GM12878 (cell line): Measurements from ENCODE around the gene LRRC4B. TPM values are rescaled to one million over a fixed set of nuclear protein-coding genes. Genes with fewer than 3 reads are reported as not detected.

Experiments
- ATAC-seq: fragments of 200-7000 bp; cut with Tn5 transposase; 3 replicates; pipeline ENCODE4 v1.9.1; 2020; ENCODE audit warnings: mild to moderate bottlenecking, moderate library complexity
- BruUV-seq: library from RNA; stranded (reverse); fragments of 400-500 nt; replicated peaks from 2 replicates; lab custom pipeline; 2021; lab: Mats Ljungman, UMichigan
- CTCF ChIA-PET: fragments of 300-600 bp; sonication (Branson Sonifier 250); formaldehyde crosslinking; extraction: SDS; loops from one replicate; lab custom pipeline; 2021; ENCODE audit warnings: inconsistent platforms; lab: Yijun Ruan, JAX
- POLR2A ChIA-PET: fragments of 350-600 bp; formaldehyde crosslinking; extraction: SDS; loops from one replicate; lab custom pipeline; 2021; ENCODE audit warnings: inconsistent platforms; lab: Charles Lee
- RAD21 ChIA-PET: fragments of 300-600 bp; sonication (Branson Sonifier 250); formaldehyde crosslinking; loops from one replicate; lab custom pipeline; 2023; ENCODE audit warnings: antibody characterized with exemption; ENCODE audit not compliant: unreplicated experiment; lab: Charles Lee
- SMC1A ChIA-PET: fragments of 300-600 bp; sonication (Branson Sonifier 250); formaldehyde crosslinking; loops from one replicate; lab custom pipeline; 2023; ENCODE audit not compliant: unreplicated experiment, uncharacterized antibody; lab: Charles Lee
- DNase-seq: peaks from one replicate; pipeline ENCODE4 v3.0.0-alpha.2; 2011; ENCODE audit warnings: low read depth, low spot score
- FAIRE-seq: peaks from 3 replicates; lab custom pipeline; 2011; peaks lifted over from hg19 to GRCh38; lab: Jason Lieb, UNC
- H2AFZ ChIP-seq: 2 replicates; pipeline ENCODE4 v1.6.0; 2011; ENCODE audit warnings: low read depth, low read length, control low read depth; ENCODE audit not compliant: control insufficient read depth
- H3K27ac ChIP-seq: 2 replicates; pipeline ENCODE4 v1.5.1; 2011; ENCODE audit warnings: control low read depth; ENCODE audit not compliant: control insufficient read depth, insufficient read depth
- H3K27me3 ChIP-seq, 2 experiments: replicated peaks in 1 of 2; 2 replicates each; pipeline versions ENCODE4 v1.6.0 to v1.6.1; 2011; ENCODE audit warnings: low read length in 1 of 2; ENCODE audit not compliant: control insufficient read depth in 2 of 2, insufficient read depth in 2 of 2
- H3K36me3 ChIP-seq, 2 experiments: 2 replicates each; pipeline ENCODE4 v1.5.1; 2011; ENCODE audit warnings: low read length in 1 of 2; ENCODE audit not compliant: control insufficient read depth in 2 of 2, insufficient read depth in 2 of 2
- H3K4me1 ChIP-seq: 2 replicates; pipeline ENCODE4 v1.6.1; 2011; ENCODE audit warnings: mild to moderate bottlenecking, low read length, moderate library complexity, mixed read lengths; ENCODE audit not compliant: control insufficient read depth, insufficient read depth
- H3K4me2 ChIP-seq: 2 replicates; pipeline ENCODE4 v1.6.0; 2011; ENCODE audit warnings: control low read depth; ENCODE audit not compliant: control insufficient read depth, insufficient read depth
- H3K4me3 ChIP-seq: fragments of 200-600 bp; sonication (generic); 2 replicates; pipeline ENCODE4 v1.5.1; 2016
- H3K79me2 ChIP-seq: 2 replicates; pipeline ENCODE4 v1.6.0; 2011; ENCODE audit warnings: low read length; ENCODE audit not compliant: control insufficient read depth, insufficient read depth
- H3K9ac ChIP-seq: 2 replicates; pipeline ENCODE4 v1.8.0; 2011; ENCODE audit warnings: low read length, control low read depth, mixed read lengths; ENCODE audit not compliant: control insufficient read depth, insufficient read depth
- H3K9me3 ChIP-seq: replicated peaks from 3 replicates; pipeline ENCODE4 v1.5.1; 2011; ENCODE audit warnings: mild to moderate bottlenecking, low read length; ENCODE audit not compliant: control insufficient read depth, insufficient read depth
- H4K20me1 ChIP-seq: 2 replicates; pipeline ENCODE4 v1.6.0; 2011; ENCODE audit not compliant: control insufficient read depth, insufficient read depth
- ATF7 ChIP-seq: fragments of 450-650 bp; IDR thresholded peaks from 2 replicates; pipeline ENCODE4 v1.6.1; 2016; ENCODE audit warnings: low read depth, mild to moderate bottlenecking
- CBX5 ChIP-seq: sonication (generic); IDR thresholded peaks from 2 replicates; pipeline ENCODE4 v1.6.1; 2016; ENCODE audit warnings: low read depth, moderate library complexity, mild to moderate bottlenecking, inconsistent platforms
- CHD1 ChIP-seq: IDR thresholded peaks from 2 replicates; pipeline ENCODE4 v1.6.1; 2012; ENCODE audit warnings: low read depth, low read length, improper control_type of control experiment
- CHD4 ChIP-seq: fragments of 200-600 bp; sonication (generic); IDR thresholded peaks from 2 replicates; pipeline ENCODE4 v1.6.1; 2016; ENCODE audit warnings: mild to moderate bottlenecking
- KAT2A ChIP-seq: conservative IDR thresholded peaks from 2 replicates; pipeline ENCODE4 v1.6.1; 2011; ENCODE audit warnings: low read depth, low read length; ENCODE audit not compliant: control insufficient read depth
- MTA2 ChIP-seq: fragments of 450-650 bp; IDR thresholded peaks from 2 replicates; pipeline ENCODE4 v1.6.1; 2016; ENCODE audit warnings: low read depth, mild to moderate bottlenecking, moderate library complexity
- NFYA ChIP-seq: IDR thresholded peaks from 2 replicates; pipeline ENCODE4 v1.6.1; 2011; ENCODE audit warnings: low read depth, mild to moderate bottlenecking, low read length, improper control_type of control experiment, borderline replicate concordance
- NRF1 ChIP-seq: conservative IDR thresholded peaks from 2 replicates; pipeline ENCODE4 v1.6.1; 2011; ENCODE audit warnings: mild to moderate bottlenecking, low read depth, low read length, improper control_type of control experiment
- RBBP5 ChIP-seq: fragments of 200-600 bp; sonication (generic); conservative IDR thresholded peaks from 2 replicates; pipeline ENCODE4 v1.6.1; 2016
- SMC3 ChIP-seq: IDR thresholded peaks from 2 replicates; pipeline ENCODE4 v1.6.1; 2011; ENCODE audit warnings: low read length, improper control_type of control experiment, borderline replicate concordance
- SUZ12 ChIP-seq: fragments of 200-600 bp; sonication (generic); IDR thresholded peaks from one replicate; pipeline ENCODE4 v1.6.1; 2018; ENCODE audit warnings: antibody characterized with exemption, mild to moderate bottlenecking; ENCODE audit not compliant: unreplicated experiment
- YY1 ChIP-seq: IDR thresholded peaks from 2 replicates; pipeline ENCODE4 v1.6.1; 2011; ENCODE audit warnings: low read depth, mild to moderate bottlenecking, low read length
- WGBS: methylation state at CpG from one replicate; pipeline ENCODE4 v1.1.6; 2016; ENCODE audit warnings: low lambda C conversion rate; ENCODE audit not compliant: insufficient replicate concordance, insufficient coverage; ENCODE audit errors: missing lambda C conversion rate; 5-methylcytosine and 5-hydroxymethylcytosine counted together
- in situ Hi-C: fragments of 300-500 bp; cut with MboI; formaldehyde crosslinking; loops from 9 replicates; pipeline ENCODE4 v1.14.3; 2018; ENCODE audit warnings: mixed read lengths
- intact Hi-C: fragments of 100-400 bp; cut with micrococcal nuclease; formaldehyde crosslinking; loops from one replicate; pipeline ENCODE4 v1.14.2; 2022; ENCODE audit not compliant: unreplicated experiment
- polyA plus RNA-seq, 11 experiments: library from polyadenylated mRNA; depleted of rRNA in 4 of 11; unstranded in 6 of 11; stranded (reverse) in 5 of 11; fragments of >200 nt; fragmentation: Nextera tagmentation in 4 of 11; fragmentation: Illumina TruSeq in 1 of 11; extraction: Ambion mirVana in 4 of 11; extraction: Trizol in 1 of 11; gene quantifications; 1 replicate in 1 of 11; 2 replicates in 10 of 11; pipeline versions ENCODE4 v1.2.1 to v1.2.3, GENCODE V29; 2011 to 2016; ENCODE audit warnings: inconsistent platforms in 2 of 11, missing spikeins in 2 of 11, low read depth in 1 of 11
- total RNA-seq, 4 experiments: library from RNA; depleted of rRNA in 3 of 4; stranded (reverse); fragments of >200 nt in 3 of 4; fragmentation: Illumina TruSeq in 1 of 4; extraction: Trizol in 1 of 4; gene quantifications; 2 replicates each; pipeline versions ENCODE4 v1.2.1 to v1.2.3, GENCODE V29; 2013 to 2021
- TF ChIP-seq, protein P1 (sequence below): IDR thresholded peaks from 2 replicates; pipeline ENCODE4 v1.6.1; 2011; ENCODE audit warnings: mild to moderate bottlenecking, low read depth, low read length, moderate library complexity; ENCODE audit not compliant: insufficient replicate concordance
- TF ChIP-seq, protein P2 (sequence below): fragments of 450-650 bp; IDR thresholded peaks from 2 replicates; pipeline ENCODE4 v1.6.1; 2016; ENCODE audit warnings: mild to moderate bottlenecking
- TF ChIP-seq, protein P3 (sequence below): fragments of 450-650 bp; IDR thresholded peaks from 2 replicates; pipeline ENCODE4 v1.6.1; 2018; ENCODE audit warnings: borderline replicate concordance, mild to moderate bottlenecking; ENCODE audit not compliant: partially characterized antibody
- TF ChIP-seq, protein P4 (sequence below), 3 experiments: IDR thresholded peaks in 2 of 3; conservative IDR thresholded peaks in 1 of 3; 2 replicates each; pipeline ENCODE4 v1.5.1; 2011; ENCODE audit warnings: low read depth in 3 of 3, low read length in 3 of 3, mild to moderate bottlenecking in 3 of 3, control low read depth in 2 of 3, moderate library complexity in 2 of 3, inconsistent platforms in 1 of 3, mixed read lengths in 1 of 3; ENCODE audit not compliant: control insufficient read depth in 2 of 3, insufficient read depth in 1 of 3; ENCODE audit errors: extremely low read depth in 1 of 3

LRRC4B gene
- total and polyA plus RNA-seq, 10 of the 15 experiments (the other 5 are each of a cell fraction or from before 2014, with no cell fraction given): 0.14 TPM; not detected in 9

DNA sequence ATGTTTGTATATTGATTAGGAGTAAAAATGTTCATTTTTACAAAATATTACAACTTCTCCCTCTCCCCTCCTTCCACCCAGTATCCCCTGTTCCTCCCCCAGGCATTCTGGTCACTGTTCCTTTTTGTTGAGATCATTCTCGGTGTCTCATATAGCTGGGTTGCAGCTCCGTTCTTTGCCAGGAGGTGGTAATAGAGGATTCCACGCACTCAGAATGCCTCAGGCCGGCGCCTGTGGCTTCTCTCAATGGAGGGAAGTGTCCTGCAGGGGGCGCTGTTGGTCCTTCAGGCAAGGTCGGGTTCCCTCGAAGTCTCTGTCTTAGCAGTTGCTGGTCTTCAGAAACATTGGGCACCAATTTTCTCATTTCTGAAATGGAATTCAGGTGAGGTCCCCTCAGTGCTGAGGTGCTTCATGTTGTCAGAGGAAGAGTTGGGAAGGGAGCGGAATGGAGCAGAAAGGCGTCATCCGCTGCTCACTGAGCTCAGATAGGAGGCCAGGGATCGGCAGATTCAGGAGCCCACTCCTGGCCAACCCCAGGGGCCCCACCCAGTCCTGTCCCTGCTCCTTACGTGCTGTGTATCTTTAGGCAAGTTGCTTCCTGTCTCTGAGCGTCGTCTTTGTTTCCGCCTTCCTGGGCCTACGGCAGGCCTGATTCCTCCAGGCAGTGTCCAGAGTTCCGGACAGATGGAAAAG lies 81.3 kb downstream of the LRRC4B start:
- in situ Hi-C loops: no loop called here
- SMC1A ChIA-PET: interaction anchor here (1.2 kb wide), 1 partner anchor 57 kb away, joined by 3 read pairs; no protein-coding TSS in a partner anchor
- no peak for FAIRE-seq
- TF ChIP-seq, protein P1, sequence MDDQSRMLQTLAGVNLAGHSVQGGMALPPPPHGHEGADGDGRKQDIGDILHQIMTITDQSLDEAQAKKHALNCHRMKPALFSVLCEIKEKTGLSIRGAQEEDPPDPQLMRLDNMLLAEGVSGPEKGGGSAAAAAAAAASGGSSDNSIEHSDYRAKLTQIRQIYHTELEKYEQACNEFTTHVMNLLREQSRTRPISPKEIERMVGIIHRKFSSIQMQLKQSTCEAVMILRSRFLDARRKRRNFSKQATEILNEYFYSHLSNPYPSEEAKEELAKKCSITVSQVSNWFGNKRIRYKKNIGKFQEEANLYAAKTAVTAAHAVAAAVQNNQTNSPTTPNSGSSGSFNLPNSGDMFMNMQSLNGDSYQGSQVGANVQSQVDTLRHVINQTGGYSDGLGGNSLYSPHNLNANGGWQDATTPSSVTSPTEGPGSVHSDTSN: no peak
- TF ChIP-seq, protein P2, sequence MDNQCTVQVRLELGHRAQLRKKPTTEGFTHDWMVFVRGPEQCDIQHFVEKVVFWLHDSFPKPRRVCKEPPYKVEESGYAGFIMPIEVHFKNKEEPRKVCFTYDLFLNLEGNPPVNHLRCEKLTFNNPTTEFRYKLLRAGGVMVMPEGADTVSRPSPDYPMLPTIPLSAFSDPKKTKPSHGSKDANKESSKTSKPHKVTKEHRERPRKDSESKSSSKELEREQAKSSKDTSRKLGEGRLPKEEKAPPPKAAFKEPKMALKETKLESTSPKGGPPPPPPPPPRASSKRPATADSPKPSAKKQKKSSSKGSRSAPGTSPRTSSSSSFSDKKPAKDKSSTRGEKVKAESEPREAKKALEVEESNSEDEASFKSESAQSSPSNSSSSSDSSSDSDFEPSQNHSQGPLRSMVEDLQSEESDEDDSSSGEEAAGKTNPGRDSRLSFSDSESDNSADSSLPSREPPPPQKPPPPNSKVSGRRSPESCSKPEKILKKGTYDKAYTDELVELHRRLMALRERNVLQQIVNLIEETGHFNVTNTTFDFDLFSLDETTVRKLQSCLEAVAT: no peak
- TF ChIP-seq RBBP5 (no peak), ATF7 (no peak), KAT2A (no peak), CHD4 (no peak), SUZ12 (no peak), MTA2 (no peak), NRF1 (no peak), CBX5 (0 out of 2 replicates have a peak, but pooled peaks have one; percentile 62), YY1 (0 out of 2 replicates have a peak, but pooled peaks have one; percentile 21), NFYA (no peak), CHD1 (no peak), SMC3 (no peak; the same call in 1 of the 2 replicates)
- TF ChIP-seq, protein P3, sequence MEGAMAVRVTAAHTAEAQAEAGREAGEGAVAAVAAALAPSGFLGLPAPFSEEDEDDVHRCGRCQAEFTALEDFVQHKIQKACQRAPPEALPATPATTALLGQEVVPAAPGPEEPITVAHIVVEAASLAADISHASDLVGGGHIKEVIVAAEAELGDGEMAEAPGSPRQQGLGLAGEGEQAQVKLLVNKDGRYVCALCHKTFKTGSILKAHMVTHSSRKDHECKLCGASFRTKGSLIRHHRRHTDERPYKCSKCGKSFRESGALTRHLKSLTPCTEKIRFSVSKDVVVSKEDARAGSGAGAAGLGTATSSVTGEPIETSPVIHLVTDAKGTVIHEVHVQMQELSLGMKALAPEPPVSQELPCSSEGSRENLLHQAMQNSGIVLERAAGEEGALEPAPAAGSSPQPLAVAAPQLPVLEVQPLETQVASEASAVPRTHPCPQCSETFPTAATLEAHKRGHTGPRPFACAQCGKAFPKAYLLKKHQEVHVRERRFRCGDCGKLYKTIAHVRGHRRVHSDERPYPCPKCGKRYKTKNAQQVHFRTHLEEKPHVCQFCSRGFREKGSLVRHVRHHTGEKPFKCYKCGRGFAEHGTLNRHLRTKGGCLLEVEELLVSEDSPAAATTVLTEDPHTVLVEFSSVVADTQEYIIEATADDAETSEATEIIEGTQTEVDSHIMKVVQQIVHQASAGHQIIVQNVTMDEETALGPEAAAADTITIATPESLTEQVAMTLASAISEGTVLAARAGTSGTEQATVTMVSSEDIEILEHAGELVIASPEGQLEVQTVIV: no peak
- TF ChIP-seq, protein P4, sequence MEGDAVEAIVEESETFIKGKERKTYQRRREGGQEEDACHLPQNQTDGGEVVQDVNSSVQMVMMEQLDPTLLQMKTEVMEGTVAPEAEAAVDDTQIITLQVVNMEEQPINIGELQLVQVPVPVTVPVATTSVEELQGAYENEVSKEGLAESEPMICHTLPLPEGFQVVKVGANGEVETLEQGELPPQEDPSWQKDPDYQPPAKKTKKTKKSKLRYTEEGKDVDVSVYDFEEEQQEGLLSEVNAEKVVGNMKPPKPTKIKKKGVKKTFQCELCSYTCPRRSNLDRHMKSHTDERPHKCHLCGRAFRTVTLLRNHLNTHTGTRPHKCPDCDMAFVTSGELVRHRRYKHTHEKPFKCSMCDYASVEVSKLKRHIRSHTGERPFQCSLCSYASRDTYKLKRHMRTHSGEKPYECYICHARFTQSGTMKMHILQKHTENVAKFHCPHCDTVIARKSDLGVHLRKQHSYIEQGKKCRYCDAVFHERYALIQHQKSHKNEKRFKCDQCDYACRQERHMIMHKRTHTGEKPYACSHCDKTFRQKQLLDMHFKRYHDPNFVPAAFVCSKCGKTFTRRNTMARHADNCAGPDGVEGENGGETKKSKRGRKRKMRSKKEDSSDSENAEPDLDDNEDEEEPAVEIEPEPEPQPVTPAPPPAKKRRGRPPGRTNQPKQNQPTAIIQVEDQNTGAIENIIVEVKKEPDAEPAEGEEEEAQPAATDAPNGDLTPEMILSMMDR (IDR thresholded peaks at IDR 0.05 in 2 of 3, conservative IDR thresholded peaks at IDR 0.05 in 1 of 3; ENCODE audit: control insufficient read depth in 2 of 3, extremely low read depth in 1 of 3, insufficient read depth in 1 of 3, low read depth in 3 of 3, low read length in 3 of 3): peak; percentile 24 to 63 (median 40); a peak in 5 of 6 replicates

More for the DNA sequence above, 81.3 kb downstream of the LRRC4B start:
- no peak overlapping the region for H3K4me2 ChIP-seq
- ChIA-PET CTCF (no interaction called here), POLR2A (interaction anchor here (0.5 kb wide), 1 partner anchor 90 kb away, joined by 3 read pairs; no protein-coding TSS in a partner anchor), RAD21 (no interaction called here)
- H4K20me1 ChIP-seq: no peaks in the 10 kb centered on the region
- H3K27me3 ChIP-seq: no peaks in the 10 kb centered on the region
- DNase-seq (no peak), ATAC-seq (peak; percentile 58)
- H3K79me2 ChIP-seq: no peaks in the 10 kb centered on the region
- H3K4me3 ChIP-seq: no peak overlapping the region
- H2AFZ ChIP-seq: no peak overlapping the region
- 76% methylated on average over 18 of the region's 18 CpGs for WGBS
- no peak overlapping the region for H3K9ac ChIP-seq
- H3K9me3 ChIP-seq: peaks cover 3% of the 10 kb centered on the region; the same call in 2 of the 3 replicates
- intact Hi-C loops: no loop called here
- H3K36me3 ChIP-seq: peaks cover 2 to 3% of the 10 kb centered on the region in 2 experiments; a peak in 3 of 4 replicates
- no peaks in the 10 kb centered on the region for H3K4me1 ChIP-seq
- H3K27ac ChIP-seq: no peak overlapping the region
- BruUV-seq: no TSS peak
